GM18498 (cell line): Measurements from ENCODE around the gene KNTC1.
"Not testable (repeated sequence)": the region's sequence is repeated elsewhere in the genome, so short reads cannot be mapped to it uniquely, and the experiment has no call there.

Source experiments
- ATAC-seq: cut with Tn5 transposase; IDR thresholded peaks from one replicate; pipeline ENCODE4 v1.9.1; 2021; ENCODE audit warnings: mild to moderate bottlenecking, moderate library complexity; ENCODE audit not compliant: unreplicated experiment

Gene KNTC1

GRCh38 chr12:122635471-122635870 lies 108.4 kb downstream of the KNTC1 start:
- ATAC-seq: no peak

DNA sequence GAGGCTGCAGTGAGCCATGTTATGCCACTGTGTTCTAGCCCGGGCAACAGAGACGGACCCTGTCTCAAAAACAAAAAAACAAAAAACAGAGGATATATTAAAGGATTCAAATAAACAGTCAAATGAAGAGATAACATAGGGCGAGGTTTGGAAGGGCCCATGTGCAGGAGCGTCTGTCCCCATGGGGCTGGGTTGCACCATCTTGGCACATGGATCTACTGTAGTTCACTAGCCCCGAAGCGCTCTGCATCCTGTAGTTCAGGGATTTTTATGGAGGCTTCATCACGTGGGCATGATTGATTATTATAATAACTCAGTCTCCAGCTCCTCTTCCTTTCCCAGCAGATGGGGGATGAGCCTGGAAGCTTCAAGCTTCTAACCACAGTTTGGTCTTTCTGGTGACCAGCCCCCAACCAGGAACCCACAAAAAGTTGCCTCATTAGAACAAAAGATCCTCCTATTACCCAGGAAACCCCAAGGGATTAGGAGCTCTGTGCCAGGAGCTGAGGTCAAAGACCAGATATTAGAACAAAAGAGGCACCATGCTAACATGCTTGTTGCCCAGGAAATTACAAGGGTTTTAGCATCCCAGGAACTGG lies 116.3 kb downstream of the KNTC1 start:
- ATAC-seq: no peak

DNA sequence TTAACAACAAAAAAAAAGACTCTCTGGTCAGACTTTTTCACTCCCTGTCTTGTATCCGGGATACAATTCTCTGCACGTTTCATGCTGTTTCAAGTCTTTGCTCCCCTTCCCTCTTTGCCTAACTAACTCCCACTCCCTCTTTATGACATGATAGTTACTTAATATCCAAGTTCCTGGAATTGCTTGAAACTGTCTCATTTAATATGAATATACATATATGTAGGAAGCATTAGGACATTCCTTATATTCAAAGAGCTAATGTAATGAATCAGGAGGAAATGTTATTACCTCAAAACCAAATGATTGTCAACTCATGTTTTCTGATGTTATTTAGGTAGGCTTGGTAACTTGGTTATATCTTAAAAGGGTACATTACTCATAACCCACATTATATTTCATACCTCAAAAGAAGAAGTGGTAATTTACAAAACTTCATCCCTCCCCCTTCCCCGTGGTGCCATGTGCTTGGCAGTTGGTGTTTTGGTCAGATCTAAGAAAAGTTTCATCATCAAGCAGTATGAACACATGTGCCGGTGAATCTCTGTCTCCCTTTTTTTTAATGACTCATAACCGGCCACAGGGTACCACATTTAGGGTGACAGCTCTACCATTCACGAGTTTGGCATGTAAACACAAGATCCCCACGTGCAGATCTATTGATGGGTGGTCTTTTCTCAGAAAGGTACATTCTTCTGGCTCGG lies 119.6 kb downstream of the KNTC1 start:
- ATAC-seq: peak; percentile 85

- ATAC-seq: no peak
These were observed 124.6 kb downstream of the KNTC1 start for GRCh38 chr12:122651520-122652224.

GRCh38 chr12:122653291-122653690 lies 126.2 kb downstream of the KNTC1 start:
- ATAC-seq: not testable (repeated sequence)

GRCh38 chr12:122656298-122656697 lies 129.2 kb downstream of the KNTC1 start:
- ATAC-seq: no peak

- no peak for ATAC-seq
These were observed 132.5 kb downstream of the KNTC1 start for GRCh38 chr12:122659579-122659978.

DNA sequence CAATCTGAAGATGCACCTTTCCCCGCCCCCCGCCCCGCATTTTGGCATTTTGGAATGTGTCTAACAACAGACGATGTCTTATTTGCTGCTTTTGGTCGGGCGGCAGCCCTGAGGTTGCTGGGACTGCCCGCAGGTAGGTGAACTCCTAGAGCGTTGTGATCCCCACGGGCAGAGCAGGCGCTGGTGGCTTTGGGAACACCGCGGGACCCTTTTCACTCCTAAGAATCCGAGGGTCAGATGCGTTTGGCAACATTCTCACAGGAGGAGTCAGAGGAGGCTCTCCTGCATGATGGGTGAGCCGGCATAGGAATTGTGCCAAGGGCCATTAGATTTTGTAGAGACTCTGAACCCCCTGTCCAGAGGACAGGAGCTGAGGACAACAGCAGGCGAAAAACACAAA lies 134.2 kb downstream of the KNTC1 start:
- no peak for ATAC-seq

DNA sequence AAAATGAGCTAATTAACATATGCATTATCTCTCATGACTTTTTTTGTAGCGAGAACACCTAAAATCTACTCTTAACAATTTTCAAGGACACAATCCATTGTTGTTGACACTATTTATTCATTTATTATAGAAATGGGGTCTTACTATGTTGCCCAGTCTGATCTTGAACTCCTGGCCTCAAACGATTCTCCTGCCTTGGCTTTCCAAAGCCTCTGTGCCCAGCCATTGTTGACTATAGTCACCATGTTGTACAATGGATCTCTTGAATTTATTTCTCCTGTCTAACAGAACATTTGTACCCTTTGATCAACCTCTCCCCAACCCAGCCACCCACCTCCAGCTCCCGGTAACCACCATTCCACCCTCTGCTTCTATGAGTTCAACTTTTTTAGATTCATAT lies 134.9 kb downstream of the KNTC1 start:
- no peak for ATAC-seq

DNA sequence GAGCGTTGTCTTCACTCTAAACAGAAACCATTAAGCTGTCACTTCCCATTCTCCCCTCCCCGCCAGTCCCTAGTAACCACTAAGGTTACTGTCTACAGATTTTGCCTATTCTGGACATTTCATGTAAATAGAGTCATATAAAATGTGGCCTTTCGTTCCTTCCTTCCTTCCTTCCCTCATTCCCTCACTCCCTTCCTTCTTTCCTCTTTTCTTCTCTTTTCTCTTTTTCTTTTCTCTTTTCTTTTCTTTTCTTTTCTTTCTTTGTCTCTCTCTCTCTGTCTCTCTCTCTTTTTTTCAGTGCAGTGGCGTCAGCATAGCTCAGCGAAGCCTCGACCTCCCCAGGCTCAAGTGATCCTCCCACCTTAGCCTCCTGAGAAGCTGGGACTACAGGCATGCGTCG lies 138.3 kb downstream of the KNTC1 start:
- ATAC-seq: no peak

DNA sequence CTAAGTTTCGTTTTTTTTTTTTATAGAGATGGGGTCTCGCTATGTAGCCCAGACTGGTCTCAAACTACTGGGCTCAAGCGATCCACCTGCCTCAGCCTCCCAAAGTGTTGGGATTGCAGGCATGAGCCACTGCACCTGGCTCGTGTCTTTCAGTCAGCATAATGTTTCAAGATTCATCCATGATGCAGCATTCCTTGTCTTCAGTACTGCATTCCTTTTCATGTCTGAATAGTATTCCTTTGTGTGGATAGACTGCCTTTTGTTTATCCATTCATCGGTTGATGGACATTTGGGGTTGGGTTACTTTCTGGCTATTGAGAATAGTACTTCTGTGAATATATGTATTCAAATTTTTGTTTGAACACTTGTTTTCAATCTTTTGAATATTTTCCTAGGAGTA lies 138.7 kb downstream of the KNTC1 start:
- ATAC-seq: no peak

DNA sequence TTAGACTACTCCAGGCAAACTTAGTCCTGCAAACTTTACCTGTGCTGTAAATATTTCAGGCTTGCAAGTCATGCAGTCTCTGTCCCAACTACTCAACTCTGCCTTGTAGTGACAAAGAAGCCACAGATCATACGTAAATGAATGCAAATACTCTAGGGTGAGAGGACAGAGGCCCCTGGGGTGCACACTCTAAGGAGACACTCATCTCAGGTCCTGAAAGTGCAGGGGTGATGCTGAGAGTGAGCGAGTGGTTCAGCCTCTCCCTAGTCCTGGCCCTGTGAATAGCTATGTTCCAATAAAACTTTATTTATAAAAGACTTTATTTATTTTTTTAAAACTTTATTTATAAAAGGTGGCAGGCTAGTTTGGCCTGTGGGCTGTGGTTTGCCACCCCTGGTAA lies 141.2 kb downstream of the KNTC1 start:
- no peak for ATAC-seq

- no peak for ATAC-seq
These were observed 142.5 kb downstream of the KNTC1 start for GRCh38 chr12:122669397-122670070.

GRCh38 chr12:122672515-122672914 lies 145.5 kb downstream of the KNTC1 start:
- no peak for ATAC-seq
